ENCODE data around the gene CASP5.

DNA sequence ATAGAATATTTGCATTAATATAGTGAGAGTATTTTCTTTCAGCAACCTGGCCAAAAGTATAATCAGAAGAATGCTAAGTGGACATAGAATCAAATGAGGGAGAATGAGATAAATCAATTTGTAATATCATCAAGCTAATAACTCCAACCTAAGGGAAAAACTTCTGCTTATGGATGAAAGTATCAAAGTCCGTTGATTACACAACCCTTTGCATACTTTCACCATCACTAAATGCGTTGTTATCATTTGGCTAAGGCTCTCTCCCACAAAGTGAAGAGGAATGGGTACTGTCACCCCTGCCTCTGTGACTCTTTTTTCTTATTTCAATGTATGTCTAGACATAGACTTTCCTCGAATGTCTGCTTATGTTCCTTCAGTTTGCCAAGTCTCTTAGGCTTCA is 38.2 kb downstream of the CASP5 start:
- TF ChIP-seq ZNF549 (tag by site-specific recombination; IDR thresholded peaks at IDR 0.05) (no peak), YY1 (tag by site-specific recombination; IDR thresholded peaks at IDR 0.05) (no peak), ZNF416 (tag by site-specific recombination; IDR thresholded peaks at IDR 0.05) (no peak), GLI4 (tag by site-specific recombination; IDR thresholded peaks at IDR 0.05) (no peak), ZNF776 (tag by site-specific recombination; IDR thresholded peaks at IDR 0.05; ENCODE audit: borderline replicate concordance) (no peak), ZNF292 (tag by site-specific recombination; IDR thresholded peaks at IDR 0.05; ENCODE audit: borderline replicate concordance, low read depth) (no peak)
- TF ChIP-seq, protein P1, sequence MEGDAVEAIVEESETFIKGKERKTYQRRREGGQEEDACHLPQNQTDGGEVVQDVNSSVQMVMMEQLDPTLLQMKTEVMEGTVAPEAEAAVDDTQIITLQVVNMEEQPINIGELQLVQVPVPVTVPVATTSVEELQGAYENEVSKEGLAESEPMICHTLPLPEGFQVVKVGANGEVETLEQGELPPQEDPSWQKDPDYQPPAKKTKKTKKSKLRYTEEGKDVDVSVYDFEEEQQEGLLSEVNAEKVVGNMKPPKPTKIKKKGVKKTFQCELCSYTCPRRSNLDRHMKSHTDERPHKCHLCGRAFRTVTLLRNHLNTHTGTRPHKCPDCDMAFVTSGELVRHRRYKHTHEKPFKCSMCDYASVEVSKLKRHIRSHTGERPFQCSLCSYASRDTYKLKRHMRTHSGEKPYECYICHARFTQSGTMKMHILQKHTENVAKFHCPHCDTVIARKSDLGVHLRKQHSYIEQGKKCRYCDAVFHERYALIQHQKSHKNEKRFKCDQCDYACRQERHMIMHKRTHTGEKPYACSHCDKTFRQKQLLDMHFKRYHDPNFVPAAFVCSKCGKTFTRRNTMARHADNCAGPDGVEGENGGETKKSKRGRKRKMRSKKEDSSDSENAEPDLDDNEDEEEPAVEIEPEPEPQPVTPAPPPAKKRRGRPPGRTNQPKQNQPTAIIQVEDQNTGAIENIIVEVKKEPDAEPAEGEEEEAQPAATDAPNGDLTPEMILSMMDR (tag by site-specific recombination; IDR thresholded peaks at IDR 0.05): no peak
